PC-9 (cell line): ENCODE data around the gene MYO19.

Experiments
- CTCF ChIP-seq: fragments of 200-600 bp; sonication (generic); conservative IDR thresholded peaks from 2 replicates; pipeline ENCODE4 v1.6.1; 2017; ENCODE audit warnings: mixed run types, antibody characterized with exemption, mild to moderate bottlenecking, moderate library complexity
- EZH2 ChIP-seq: fragments of 200-600 bp; sonication (generic); IDR thresholded peaks from 2 replicates; pipeline ENCODE4 v1.8.0; 2017; ENCODE audit warnings: antibody characterized with exemption, low read depth

GRCh38 chr17:36532435-36532975 is 2.2 kb downstream of the MYO19 start:
- TF ChIP-seq CTCF = no peak
- no peak for TF ChIP-seq EZH2
